NCI-H82 (cell line): ENCODE data around the gene SEC14L5.
"Not testable (repeated sequence)": the region's sequence is repeated elsewhere in the genome, so short reads cannot be mapped to it uniquely, and the experiment has no call there.

ENCODE experiments used
- DNase-seq: peaks from one replicate; lab custom pipeline; 2025; lab: John Stamatoyannopoulos, UW

The SEC14L5 gene

GRCh38 chr16:4957720-4958509, at the start of gene SEC14L5:
Gene SEC14L5 (plus strand): TSS chr16:4958330. CDS start chr16:4959324, 994 bp downstream.
- DNase-seq, result peak; percentile 100

GRCh38 chr16:4908854-4909401, 49.2 kb upstream of the SEC14L5 start:
- DNase-seq, result no peak

- DNase-seq, result no peak
These were observed 48.3 kb upstream of the SEC14L5 start for GRCh38 chr16:4909825-4910224.

- DNase-seq, result no peak
These were observed 47.3 kb upstream of the SEC14L5 start for GRCh38 chr16:4910828-4911227.

GRCh38 chr16:4911970-4912386, 46.2 kb upstream of the SEC14L5 start:
- DNase-seq, result no peak

- DNase-seq, result no peak
These were observed 44.9 kb upstream of the SEC14L5 start for GRCh38 chr16:4913130-4913773.

GRCh38 chr16:4913774-4914525, 44.2 kb upstream of the SEC14L5 start:
- no peak for DNase-seq

- DNase-seq, result no peak
These were observed 43.5 kb upstream of the SEC14L5 start for GRCh38 chr16:4914528-4915225.

- no peak for DNase-seq
These were observed 42.8 kb upstream of the SEC14L5 start for GRCh38 chr16:4915226-4915761.

- no peak for DNase-seq
These were observed 41.0 kb upstream of the SEC14L5 start for GRCh38 chr16:4917117-4917516.

GRCh38 chr16:4918781-4919251, 39.3 kb upstream of the SEC14L5 start:
- DNase-seq, result no peak

- no peak for DNase-seq
These were observed 37.3 kb upstream of the SEC14L5 start for GRCh38 chr16:4920826-4921225.

- no peak for DNase-seq
These were observed 35.3 kb upstream of the SEC14L5 start for GRCh38 chr16:4922721-4923342.

GRCh38 chr16:4923853-4924252, 34.3 kb upstream of the SEC14L5 start:
- no peak for DNase-seq

GRCh38 chr16:4924593-4925292, 33.4 kb upstream of the SEC14L5 start:
- no peak for DNase-seq

GRCh38 chr16:4925293-4925607, 32.9 kb upstream of the SEC14L5 start:
- DNase-seq, result no peak

- DNase-seq, result no peak
These were observed 32.3 kb upstream of the SEC14L5 start for GRCh38 chr16:4925791-4926190.

- no peak for DNase-seq
These were observed 31.2 kb upstream of the SEC14L5 start for GRCh38 chr16:4926928-4927327.

- DNase-seq, result no peak
These were observed 30.5 kb upstream of the SEC14L5 start for GRCh38 chr16:4927661-4928060.

- DNase-seq, result no peak
These were observed 29.9 kb upstream of the SEC14L5 start for GRCh38 chr16:4928227-4928626.

GRCh38 chr16:4929619-4930018, 28.5 kb upstream of the SEC14L5 start:
- DNase-seq, result not testable (repeated sequence)
